ENCODE results near the gene HTT. TPM values are rescaled to one million over a fixed set of nuclear protein-coding genes. Genes with fewer than 3 reads are reported as not detected.
A peak's percentile ranks its signal among the peaks of the same experiment; 100 is the strongest.

HTT gene
- total RNA-seq, 3 donors from 2014 or later (not counting 1 experiment from before 2014, with no cell fraction given): 132 to 175 (median 165) TPM

- Mint-ChIP-seq H3K36me3 (no peaks in the 10 kb centered on the region), H3K4me3 (no peak overlapping the region), H3K9me3 (no peaks in the 10 kb centered on the region), H3K27ac (peak overlapping the region; percentile 79 to 96), H3K27me3 (ENCODE audit: low read depth in 2 of 2) (no peaks in the 10 kb centered on the region), H3K4me1 (peaks cover 64 to 80% of the 10 kb centered on the region in 2 donors)
- intact Hi-C loops (cut with micrococcal nuclease): no loop called here
- Histone ChIP-seq H3K27me3 (ENCODE audit: control insufficient read depth, insufficient read depth, low read length) (no peaks in the 10 kb centered on the region), H3K9me3 (ENCODE audit: control insufficient read depth, insufficient read depth, low read length) (no peaks in the 10 kb centered on the region), H3K4me1 (ENCODE audit: control insufficient read depth, insufficient read depth, low read length) (peaks cover 78% of the 10 kb centered on the region), H3K27ac (ENCODE audit: low read length) (no peak overlapping the region), H3K4me3 (ENCODE audit: low read length) (no peak overlapping the region), H3K36me3 (ENCODE audit: control insufficient read depth, insufficient read depth, low read length) (peaks cover 28% of the 10 kb centered on the region)
- TF ChIP-seq, protein P1, sequence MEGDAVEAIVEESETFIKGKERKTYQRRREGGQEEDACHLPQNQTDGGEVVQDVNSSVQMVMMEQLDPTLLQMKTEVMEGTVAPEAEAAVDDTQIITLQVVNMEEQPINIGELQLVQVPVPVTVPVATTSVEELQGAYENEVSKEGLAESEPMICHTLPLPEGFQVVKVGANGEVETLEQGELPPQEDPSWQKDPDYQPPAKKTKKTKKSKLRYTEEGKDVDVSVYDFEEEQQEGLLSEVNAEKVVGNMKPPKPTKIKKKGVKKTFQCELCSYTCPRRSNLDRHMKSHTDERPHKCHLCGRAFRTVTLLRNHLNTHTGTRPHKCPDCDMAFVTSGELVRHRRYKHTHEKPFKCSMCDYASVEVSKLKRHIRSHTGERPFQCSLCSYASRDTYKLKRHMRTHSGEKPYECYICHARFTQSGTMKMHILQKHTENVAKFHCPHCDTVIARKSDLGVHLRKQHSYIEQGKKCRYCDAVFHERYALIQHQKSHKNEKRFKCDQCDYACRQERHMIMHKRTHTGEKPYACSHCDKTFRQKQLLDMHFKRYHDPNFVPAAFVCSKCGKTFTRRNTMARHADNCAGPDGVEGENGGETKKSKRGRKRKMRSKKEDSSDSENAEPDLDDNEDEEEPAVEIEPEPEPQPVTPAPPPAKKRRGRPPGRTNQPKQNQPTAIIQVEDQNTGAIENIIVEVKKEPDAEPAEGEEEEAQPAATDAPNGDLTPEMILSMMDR (IDR thresholded peaks at IDR 0.05): no peak
- ATAC-seq (no peak), DNase-seq (no peak)
- WGBS (ENCODE audit: insufficient coverage): 98% methylated on average over 12 of the region's 12 CpGs
Measured at GRCh38 chr4:3198906-3199305, 124.4 kb downstream of the HTT start.

GRCh38 chr4:3199653-3200422 is 125.4 kb downstream of the HTT start:
- DNase-seq (no peak), ATAC-seq (no peak)
- peaks cover 80% of the 10 kb centered on the region for H3K4me1 ChIP-seq (ENCODE audit: control insufficient read depth, insufficient read depth, low read length)
- H3K27me3 Mint-ChIP-seq (ENCODE audit: low read depth in 2 of 2): no peaks in the 10 kb centered on the region
- TF ChIP-seq, protein P1 (IDR thresholded peaks at IDR 0.05): no peak
- no peaks in the 10 kb centered on the region for H3K36me3 Mint-ChIP-seq
- H3K4me3 ChIP-seq (ENCODE audit: low read length): no peak overlapping the region
- intact Hi-C loops (cut with micrococcal nuclease): loop anchor here (5.0 kb wide), 2 partner anchors 38 to 153 kb away; no protein-coding TSS in a partner anchor
- no peaks in the 10 kb centered on the region for H3K9me3 ChIP-seq (ENCODE audit: control insufficient read depth, insufficient read depth, low read length)
- peaks cover 65 to 78% of the 10 kb centered on the region in 2 donors for H3K4me1 Mint-ChIP-seq
- WGBS (ENCODE audit: insufficient coverage): 95% methylated on average over 16 of the region's 17 CpGs
- H3K36me3 ChIP-seq (ENCODE audit: control insufficient read depth, insufficient read depth, low read length): peaks cover 28% of the 10 kb centered on the region
- H3K27me3 ChIP-seq (ENCODE audit: control insufficient read depth, insufficient read depth, low read length): no peaks in the 10 kb centered on the region
- H3K9me3 Mint-ChIP-seq: no peaks in the 10 kb centered on the region
- H3K27ac Mint-ChIP-seq: peak overlapping the region in 1 of 2 donors; percentile 96
- no peak overlapping the region for H3K4me3 Mint-ChIP-seq
- H3K27ac ChIP-seq (ENCODE audit: low read length): peak overlapping the region; percentile 89

DNA sequence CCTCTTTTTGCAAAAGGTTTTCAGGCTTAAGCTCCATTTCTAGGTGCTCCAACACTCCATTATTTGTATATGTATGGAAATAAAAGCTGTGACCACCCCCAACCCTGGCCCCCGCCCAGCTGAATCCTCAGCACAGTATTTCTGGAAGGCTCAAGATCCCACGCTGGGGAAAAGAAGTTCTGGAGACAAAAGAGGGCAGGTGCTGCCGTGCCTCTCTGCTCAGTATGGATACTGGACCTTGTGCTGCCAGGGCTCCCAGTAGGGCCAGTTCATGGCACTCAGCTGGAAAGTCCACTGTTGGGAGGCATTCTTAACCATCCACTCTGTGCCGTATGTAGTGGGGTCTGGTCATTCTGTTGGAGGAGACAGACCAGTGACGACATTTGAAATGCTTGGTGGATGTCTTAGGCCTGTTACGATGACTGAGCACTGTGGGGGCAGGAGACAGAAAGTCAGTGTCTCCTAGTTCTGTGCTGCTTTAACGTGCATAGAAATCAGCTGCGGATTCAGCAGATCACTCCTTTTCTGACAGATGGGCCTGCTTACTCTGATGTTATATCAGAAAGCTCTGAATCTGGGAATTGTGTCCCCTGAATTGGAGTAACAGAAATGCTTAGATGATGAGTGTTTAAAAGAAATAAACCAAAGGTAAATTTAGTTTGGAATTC is 126.1 kb downstream of the HTT start:
- H3K9me3 Mint-ChIP-seq: no peaks in the 10 kb centered on the region
- Histone ChIP-seq H3K36me3 (ENCODE audit: control insufficient read depth, insufficient read depth, low read length) (peaks cover 25% of the 10 kb centered on the region), H3K27ac (ENCODE audit: low read length) (peak overlapping the region; percentile 89), H3K27me3 (ENCODE audit: control insufficient read depth, insufficient read depth, low read length) (no peaks in the 10 kb centered on the region), H3K4me3 (ENCODE audit: low read length) (no peak overlapping the region), H3K9me3 (ENCODE audit: control insufficient read depth, insufficient read depth, low read length) (no peaks in the 10 kb centered on the region), H3K4me1 (ENCODE audit: control insufficient read depth, insufficient read depth, low read length) (peaks cover 73% of the 10 kb centered on the region)
- H3K4me3 Mint-ChIP-seq: no peak overlapping the region
- DNase-seq (no peak), ATAC-seq (no peak)
- intact Hi-C loops (cut with micrococcal nuclease): loop anchor here (5.0 kb wide), 2 partner anchors 38 to 153 kb away; no protein-coding TSS in a partner anchor
- TF ChIP-seq, protein P1 (IDR thresholded peaks at IDR 0.05): no peak
- peaks cover 58 to 71% of the 10 kb centered on the region in 2 donors for H3K4me1 Mint-ChIP-seq
- H3K27ac Mint-ChIP-seq: peak overlapping the region; percentile 88 to 96
- H3K36me3 Mint-ChIP-seq: no peaks in the 10 kb centered on the region
- 97% methylated on average over 8 of the region's 8 CpGs for WGBS (ENCODE audit: insufficient coverage)
- no peaks in the 10 kb centered on the region for H3K27me3 Mint-ChIP-seq (ENCODE audit: low read depth in 2 of 2)
